HepG2 (cell line): ENCODE measurements around the gene TNFSF10. TPM values are rescaled to one million over a fixed set of nuclear protein-coding genes. Genes with fewer than 3 reads are reported as not detected.
A peak's percentile ranks its signal among the peaks of the same experiment; 100 is the strongest.

Experiments used
- BHLHE40 ChIP-seq: IDR thresholded peaks from 2 replicates; pipeline ENCODE4 v1.6.1; 2011; ENCODE audit warnings: low read length, improper control_type of control experiment
- ISL2 ChIP-seq: sonication (generic); formaldehyde crosslinking; IDR thresholded peaks from 2 replicates; pipeline ENCODE4 v1.5.0; 2020; ENCODE audit warnings: missing genetic modification reagents
- JUND ChIP-seq: sonication (generic); formaldehyde crosslinking; IDR thresholded peaks from 2 replicates; pipeline ENCODE4 v1.8.0; 2022; ENCODE audit warnings: mild to moderate bottlenecking, missing genetic modification reagents
- MBD4 ChIP-seq: IDR thresholded peaks from 2 replicates; pipeline ENCODE4 v1.6.1; 2012; ENCODE audit warnings: low read length, inconsistent platforms, borderline replicate concordance
- PHF5A ChIP-seq: IDR thresholded peaks from one replicate; pipeline ENCODE4 v1.6.1; 2018; ENCODE audit warnings: low read depth, missing genetic modification reagents; ENCODE audit not compliant: unreplicated experiment
- SETDB1 ChIP-seq: sonication (generic); formaldehyde crosslinking; IDR thresholded peaks from 2 replicates; pipeline ENCODE4 v1.5.1; 2020; ENCODE audit warnings: missing genetic modification reagents, mild to moderate bottlenecking, borderline replicate concordance
- SKI ChIP-seq: fragments of 450-650 bp; IDR thresholded peaks from one replicate; pipeline ENCODE4 v1.6.1; 2018; ENCODE audit warnings: mild to moderate bottlenecking; ENCODE audit not compliant: partially characterized antibody
- SMYD3 ChIP-seq: sonication (generic); formaldehyde crosslinking; IDR thresholded peaks from 2 replicates; pipeline ENCODE4 v1.8.1; 2023; ENCODE audit warnings: mild to moderate bottlenecking, missing genetic modification reagents
- STAG1 ChIP-seq: sonication (generic); formaldehyde crosslinking; IDR thresholded peaks from 2 replicates; pipeline ENCODE4 v1.4.0; 2020; ENCODE audit warnings: missing genetic modification reagents
- ZNF264 ChIP-seq: sonication (generic); formaldehyde crosslinking; IDR thresholded peaks from 2 replicates; pipeline ENCODE4 v1.4.0; 2020; ENCODE audit warnings: missing genetic modification reagents
- ZNF724P ChIP-seq: sonication (generic); formaldehyde crosslinking; IDR thresholded peaks from 2 replicates; pipeline ENCODE4 v1.8.0; 2022; ENCODE audit warnings: missing genetic modification reagents, borderline replicate concordance
- polyA plus RNA-seq, 8 experiments: library from polyadenylated mRNA; depleted of rRNA in 3 of 8; stranded (reverse) in 7 of 8; unstranded in 1 of 8; fragments of >200 nt; fragmentation: Illumina TruSeq in 4 of 8; extraction: Trizol in 4 of 8; gene quantifications; 2 replicates each; pipeline versions ENCODE4 v1.2.1 to v1.2.3, GENCODE V29; 2011 to 2016; ENCODE audit warnings: low read depth in 4 of 8, missing spikeins in 1 of 8, mixed read lengths in 1 of 8; ENCODE audit not compliant: insufficient read depth in 1 of 8
- total RNA-seq, 5 experiments: library from RNA; depleted of rRNA; stranded (reverse); fragments of >200 nt; fragmentation: Illumina TruSeq; extraction: Trizol; gene quantifications; 2 replicates each; pipeline ENCODE4 v1.2.3, GENCODE V29; 2016; ENCODE audit warnings: low read depth in 1 of 5
- TF ChIP-seq, protein P1 (sequence below): sonication (generic); formaldehyde crosslinking; IDR thresholded peaks from 2 replicates; pipeline ENCODE4 v1.8.0; 2022; ENCODE audit warnings: mild to moderate bottlenecking, missing genetic modification reagents, borderline replicate concordance
- TF ChIP-seq, protein P2 (sequence below): sonication (generic); formaldehyde crosslinking; IDR thresholded peaks from 2 replicates; pipeline ENCODE4 v1.4.0; 2020; ENCODE audit warnings: mild to moderate bottlenecking, missing genetic modification reagents
- TF ChIP-seq, protein P3 (sequence below): sonication (generic); formaldehyde crosslinking; IDR thresholded peaks from 2 replicates; pipeline ENCODE4 v1.4.0; 2020; ENCODE audit warnings: missing genetic modification reagents, borderline replicate concordance
- TF ChIP-seq, protein P4 (sequence below): sonication (generic); formaldehyde crosslinking; conservative IDR thresholded peaks from 2 replicates; pipeline ENCODE4 v1.8.0; 2022; ENCODE audit warnings: mild to moderate bottlenecking, moderate library complexity, missing genetic modification reagents
- TF ChIP-seq, protein P5 (sequence below): sonication (generic); formaldehyde crosslinking; IDR thresholded peaks from 2 replicates; pipeline ENCODE4 v1.4.0; 2020; ENCODE audit warnings: missing genetic modification reagents, borderline replicate concordance

Gene TNFSF10
- total and polyA plus RNA-seq, 2 of the 13 experiments (the other 11 are each of a cell fraction or from before 2014, with no cell fraction given) = 8.4 to 9.9 TPM

DNA sequence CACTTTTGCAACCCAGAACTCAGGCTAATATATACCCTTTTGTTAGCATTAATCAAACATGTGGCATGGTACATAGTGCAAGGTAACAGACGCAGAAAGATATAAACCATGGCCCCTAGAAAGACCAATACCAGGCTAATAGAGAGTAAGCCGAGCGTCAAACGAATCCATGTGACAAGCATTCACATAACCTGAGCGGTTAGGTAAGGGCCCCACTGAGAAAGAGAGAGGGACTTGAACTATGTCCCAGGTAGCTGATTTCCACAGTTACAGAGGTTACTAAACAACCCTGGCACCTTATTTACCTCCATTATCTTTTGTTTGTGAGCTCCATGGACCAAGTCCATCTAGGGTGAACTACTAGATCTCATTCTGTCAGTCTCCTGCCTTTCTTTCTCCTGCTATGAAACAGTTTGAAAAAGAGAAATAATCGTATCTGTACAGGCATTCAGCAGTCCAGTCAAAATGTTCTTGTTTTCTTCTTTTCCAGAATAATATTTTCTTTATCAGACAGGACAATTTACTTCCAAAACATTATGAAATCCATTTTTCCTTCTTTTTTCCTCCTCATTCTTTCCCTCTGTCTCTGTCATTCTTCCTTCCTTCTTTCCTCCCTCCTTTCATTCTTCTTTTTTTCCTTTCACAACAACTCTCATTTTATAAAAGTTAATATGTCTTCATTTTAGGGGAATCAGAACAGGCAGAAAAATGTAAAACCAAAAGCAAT lies 30.5 kb upstream of the TNFSF10 start (continued):
- TF ChIP-seq, protein P1, sequence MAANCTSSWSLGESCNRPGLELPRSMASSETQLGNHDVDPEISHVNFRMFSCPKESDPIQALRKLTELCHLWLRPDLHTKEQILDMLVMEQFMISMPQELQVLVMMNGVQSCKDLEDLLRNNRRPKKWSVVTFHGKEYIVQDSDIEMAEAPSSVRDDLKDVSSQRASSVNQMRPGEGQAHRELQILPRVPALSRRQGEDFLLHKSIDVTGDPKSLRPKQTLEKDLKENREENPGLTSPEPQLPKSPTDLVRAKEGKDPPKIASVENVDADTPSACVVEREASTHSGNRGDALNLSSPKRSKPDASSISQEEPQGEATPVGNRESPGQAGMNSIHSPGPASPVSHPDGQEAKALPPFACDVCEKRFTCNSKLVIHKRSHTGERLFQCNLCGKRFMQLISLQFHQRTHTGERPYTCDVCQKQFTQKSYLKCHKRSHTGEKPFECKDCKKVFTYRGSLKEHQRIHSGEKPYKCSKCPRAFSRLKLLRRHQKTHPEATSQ (CRISPR knock-in tag) = peak; percentile 53; the same call in 1 of the 2 replicates
- TF ChIP-seq SMYD3 (CRISPR knock-in tag) = 0 out of 2 replicates have a peak, but pooled peaks have one; percentile 63
- peak; percentile 92 for TF ChIP-seq ZNF264
- 0 out of 2 replicates have a peak, but pooled peaks have one; percentile 55 for TF ChIP-seq ZNF724P (CRISPR knock-in tag)
- peak; percentile 74 for TF ChIP-seq PHF5A (CRISPR knock-in tag)
- TF ChIP-seq, protein P2, sequence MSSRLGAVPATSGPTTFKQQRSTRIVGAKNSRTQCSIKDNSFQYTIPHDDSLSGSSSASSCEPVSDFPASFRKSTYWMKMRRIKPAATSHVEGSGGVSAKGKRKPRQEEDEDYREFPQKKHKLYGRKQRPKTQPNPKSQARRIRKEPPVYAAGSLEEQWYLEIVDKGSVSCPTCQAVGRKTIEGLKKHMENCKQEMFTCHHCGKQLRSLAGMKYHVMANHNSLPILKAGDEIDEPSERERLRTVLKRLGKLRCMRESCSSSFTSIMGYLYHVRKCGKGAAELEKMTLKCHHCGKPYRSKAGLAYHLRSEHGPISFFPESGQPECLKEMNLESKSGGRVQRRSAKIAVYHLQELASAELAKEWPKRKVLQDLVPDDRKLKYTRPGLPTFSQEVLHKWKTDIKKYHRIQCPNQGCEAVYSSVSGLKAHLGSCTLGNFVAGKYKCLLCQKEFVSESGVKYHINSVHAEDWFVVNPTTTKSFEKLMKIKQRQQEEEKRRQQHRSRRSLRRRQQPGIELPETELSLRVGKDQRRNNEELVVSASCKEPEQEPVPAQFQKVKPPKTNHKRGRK (CRISPR knock-in tag) = peak; percentile 80; the same call in 1 of the 2 replicates
- TF ChIP-seq, protein P3, sequence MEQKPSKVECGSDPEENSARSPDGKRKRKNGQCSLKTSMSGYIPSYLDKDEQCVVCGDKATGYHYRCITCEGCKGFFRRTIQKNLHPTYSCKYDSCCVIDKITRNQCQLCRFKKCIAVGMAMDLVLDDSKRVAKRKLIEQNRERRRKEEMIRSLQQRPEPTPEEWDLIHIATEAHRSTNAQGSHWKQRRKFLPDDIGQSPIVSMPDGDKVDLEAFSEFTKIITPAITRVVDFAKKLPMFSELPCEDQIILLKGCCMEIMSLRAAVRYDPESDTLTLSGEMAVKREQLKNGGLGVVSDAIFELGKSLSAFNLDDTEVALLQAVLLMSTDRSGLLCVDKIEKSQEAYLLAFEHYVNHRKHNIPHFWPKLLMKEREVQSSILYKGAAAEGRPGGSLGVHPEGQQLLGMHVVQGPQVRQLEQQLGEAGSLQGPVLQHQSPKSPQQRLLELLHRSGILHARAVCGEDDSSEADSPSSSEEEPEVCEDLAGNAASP (CRISPR knock-in tag) = peak; percentile 94
- peak; percentile 17; the same call in 1 of the 2 replicates for TF ChIP-seq STAG1 (CRISPR knock-in tag)
- TF ChIP-seq BHLHE40 = no peak
- TF ChIP-seq, protein P4, sequence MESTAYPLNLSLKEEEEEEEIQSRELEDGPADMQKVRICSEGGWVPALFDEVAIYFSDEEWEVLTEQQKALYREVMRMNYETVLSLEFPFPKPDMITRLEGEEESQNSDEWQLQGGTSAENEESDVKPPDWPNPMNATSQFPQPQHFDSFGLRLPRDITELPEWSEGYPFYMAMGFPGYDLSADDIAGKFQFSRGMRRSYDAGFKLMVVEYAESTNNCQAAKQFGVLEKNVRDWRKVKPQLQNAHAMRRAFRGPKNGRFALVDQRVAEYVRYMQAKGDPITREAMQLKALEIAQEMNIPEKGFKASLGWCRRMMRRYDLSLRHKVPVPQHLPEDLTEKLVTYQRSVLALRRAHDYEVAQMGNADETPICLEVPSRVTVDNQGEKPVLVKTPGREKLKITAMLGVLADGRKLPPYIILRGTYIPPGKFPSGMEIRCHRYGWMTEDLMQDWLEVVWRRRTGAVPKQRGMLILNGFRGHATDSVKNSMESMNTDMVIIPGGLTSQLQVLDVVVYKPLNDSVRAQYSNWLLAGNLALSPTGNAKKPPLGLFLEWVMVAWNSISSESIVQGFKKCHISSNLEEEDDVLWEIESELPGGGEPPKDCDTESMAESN (CRISPR knock-in tag) = 0 out of 2 replicates have a peak, but pooled peaks have one; percentile 51
- TF ChIP-seq MBD4 = 0 out of 2 replicates have a peak, but pooled peaks have one; percentile 50
- TF ChIP-seq JUND (CRISPR knock-in tag) = no peak
- no peak for TF ChIP-seq SETDB1 (CRISPR knock-in tag)
- TF ChIP-seq, protein P5, sequence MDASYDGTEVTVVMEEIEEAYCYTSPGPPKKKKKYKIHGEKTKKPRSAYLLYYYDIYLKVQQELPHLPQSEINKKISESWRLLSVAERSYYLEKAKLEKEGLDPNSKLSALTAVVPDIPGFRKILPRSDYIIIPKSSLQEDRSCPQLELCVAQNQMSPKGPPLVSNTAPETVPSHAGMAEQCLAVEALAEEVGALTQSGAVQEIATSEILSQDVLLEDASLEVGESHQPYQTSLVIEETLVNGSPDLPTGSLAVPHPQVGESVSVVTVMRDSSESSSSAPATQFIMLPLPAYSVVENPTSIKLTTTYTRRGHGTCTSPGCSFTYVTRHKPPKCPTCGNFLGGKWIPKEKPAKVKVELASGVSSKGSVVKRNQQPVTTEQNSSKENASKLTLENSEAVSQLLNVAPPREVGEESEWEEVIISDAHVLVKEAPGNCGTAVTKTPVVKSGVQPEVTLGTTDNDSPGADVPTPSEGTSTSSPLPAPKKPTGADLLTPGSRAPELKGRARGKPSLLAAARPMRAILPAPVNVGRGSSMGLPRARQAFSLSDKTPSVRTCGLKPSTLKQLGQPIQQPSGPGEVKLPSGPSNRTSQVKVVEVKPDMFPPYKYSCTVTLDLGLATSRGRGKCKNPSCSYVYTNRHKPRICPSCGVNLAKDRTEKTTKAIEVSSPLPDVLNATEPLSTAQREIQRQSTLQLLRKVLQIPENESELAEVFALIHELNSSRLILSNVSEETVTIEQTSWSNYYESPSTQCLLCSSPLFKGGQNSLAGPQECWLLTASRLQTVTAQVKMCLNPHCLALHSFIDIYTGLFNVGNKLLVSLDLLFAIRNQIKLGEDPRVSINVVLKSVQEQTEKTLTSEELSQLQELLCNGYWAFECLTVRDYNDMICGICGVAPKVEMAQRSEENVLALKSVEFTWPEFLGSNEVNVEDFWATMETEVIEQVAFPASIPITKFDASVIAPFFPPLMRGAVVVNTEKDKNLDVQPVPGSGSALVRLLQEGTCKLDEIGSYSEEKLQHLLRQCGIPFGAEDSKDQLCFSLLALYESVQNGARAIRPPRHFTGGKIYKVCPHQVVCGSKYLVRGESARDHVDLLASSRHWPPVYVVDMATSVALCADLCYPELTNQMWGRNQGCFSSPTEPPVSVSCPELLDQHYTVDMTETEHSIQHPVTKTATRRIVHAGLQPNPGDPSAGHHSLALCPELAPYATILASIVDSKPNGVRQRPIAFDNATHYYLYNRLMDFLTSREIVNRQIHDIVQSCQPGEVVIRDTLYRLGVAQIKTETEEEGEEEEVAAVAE (CRISPR knock-in tag) = peak; percentile 84
- peak; percentile 51 for TF ChIP-seq SKI
- TF ChIP-seq ISL2 (CRISPR knock-in tag) = peak; percentile 78
